Endodermal cell (in vitro differentiated cells): ENCODE data around the gene GPR22. TPM values are rescaled to one million over a fixed set of nuclear protein-coding genes. Genes with fewer than 3 reads are reported as not detected.

ENCODE experiments used
- DNase-seq: peaks from one replicate; pipeline ENCODE4 v3.0.0-alpha.2; 2017
- H3K27ac ChIP-seq: 2 replicates; pipeline ENCODE4 v1.5.1; 2013; ENCODE audit warnings: mild to moderate bottlenecking, low read depth, low read length, moderate library complexity
- H3K27me3 ChIP-seq: 2 replicates; pipeline ENCODE4 v1.6.1; 2013; ENCODE audit warnings: mild to moderate bottlenecking, low read length, moderate library complexity; ENCODE audit not compliant: insufficient read depth, control insufficient read depth, poor library complexity, severe bottlenecking
- H3K36me3 ChIP-seq: 2 replicates; pipeline ENCODE4 v1.7.0; 2013; ENCODE audit warnings: mild to moderate bottlenecking, low read length, moderate library complexity; ENCODE audit not compliant: control insufficient read depth, insufficient read depth
- H3K4me1 ChIP-seq: one replicate; pipeline ENCODE4 v1.7.0; 2013; ENCODE audit warnings: low read length; ENCODE audit not compliant: control insufficient read depth, insufficient read depth
- H3K4me3 ChIP-seq: 2 replicates; pipeline ENCODE4 v1.5.1; 2013; ENCODE audit warnings: mild to moderate bottlenecking, low read length, moderate library complexity
- H3K9ac ChIP-seq: 2 replicates; pipeline ENCODE4 v1.6.1; 2013; ENCODE audit warnings: mild to moderate bottlenecking, low read length, moderate library complexity; ENCODE audit not compliant: poor library complexity, severe bottlenecking; ENCODE audit errors: extremely low read depth
- H3K9me3 ChIP-seq: 2 replicates; pipeline ENCODE4 v1.6.1; 2013; ENCODE audit warnings: mild to moderate bottlenecking, low read length, moderate library complexity; ENCODE audit not compliant: control insufficient read depth
- H3K27ac Mint-ChIP-seq: 2 replicates; pipeline ENCODE4 v1.8.0; 2020; ENCODE audit warnings: mixed read lengths
- H3K27me3 Mint-ChIP-seq: 2 replicates; pipeline ENCODE4 v1.8.0; 2021; ENCODE audit warnings: mild to moderate bottlenecking, mixed read lengths; ENCODE audit not compliant: insufficient read depth
- H3K36me3 Mint-ChIP-seq: 2 replicates; pipeline ENCODE4 v1.8.0; 2020; ENCODE audit warnings: low read depth, mixed read lengths
- H3K4me1 Mint-ChIP-seq: 2 replicates; pipeline ENCODE4 v1.8.0; 2020; ENCODE audit warnings: mixed read lengths
- H3K4me3 Mint-ChIP-seq: 2 replicates; pipeline ENCODE4 v1.8.0; 2020; ENCODE audit warnings: mild to moderate bottlenecking, moderate library complexity, mixed read lengths
- H3K9me3 Mint-ChIP-seq: 2 replicates; pipeline ENCODE4 v1.8.0; 2020; ENCODE audit warnings: mild to moderate bottlenecking, mixed read lengths
- CTCF ChIP-seq: fragments of 200-600 bp; sonication (generic); conservative IDR thresholded peaks from 2 replicates; pipeline ENCODE4 v1.5.0; 2021; ENCODE audit warnings: antibody characterized with exemption, mild to moderate bottlenecking
- WGBS, 2 experiments: methylation state at CpG; one replicate each; pipeline versions ENCODE4 v1.1.5 to v1.1.7; 2013; ENCODE audit warnings: missing lambda C conversion rate in 2 of 2, mixed read lengths in 1 of 2; ENCODE audit not compliant: insufficient coverage in 1 of 2, insufficient read length in 1 of 2; 5-methylcytosine and 5-hydroxymethylcytosine counted together
- total RNA-seq, 2 donors: library from RNA; stranded (reverse); fragmentation: NEBNext Ultra II Directional in 1 of 2; extraction: Animal tissue kit (Norgen Biotek cat#: 25700) in 1 of 2; gene quantifications; 2 replicates in 1 of 2; 3 replicates in 1 of 2; pipeline ENCODE4 v1.2.1, GENCODE V29; 2021

Gene GPR22
- total RNA-seq, 2 donors from 2014 or later = not detected

- Histone ChIP-seq H3K4me3 (no peak overlapping the region), H3K36me3 (no peaks in the 10 kb centered on the region), H3K9me3 (no peaks in the 10 kb centered on the region), H3K27me3 (no peaks in the 10 kb centered on the region), H3K27ac (no peak overlapping the region), H3K9ac (no peak overlapping the region), H3K4me1 (no peaks in the 10 kb centered on the region)
- no peak overlapping the region for H3K4me3 Mint-ChIP-seq
- no peak for DNase-seq
- no peak overlapping the region for H3K27ac Mint-ChIP-seq
- H3K36me3 Mint-ChIP-seq = no peaks in the 10 kb centered on the region
- H3K4me1 Mint-ChIP-seq = no peaks in the 10 kb centered on the region
- no peaks in the 10 kb centered on the region for H3K27me3 Mint-ChIP-seq
- no peaks in the 10 kb centered on the region for H3K9me3 Mint-ChIP-seq
- TF ChIP-seq CTCF = no peak
- WGBS, 2 experiments = 100% methylated on average over 1 of the region's 2 CpGs; no CpG with 5 or more reads in 1 of the 2 experiments
Measured at GRCh38 chr7:107479303-107479702, 9.4 kb downstream of the GPR22 start.

GRCh38 chr7:107480932-107481331 lies 11.1 kb downstream of the GPR22 start:
- Histone ChIP-seq H3K36me3 (no peaks in the 10 kb centered on the region), H3K4me1 (no peaks in the 10 kb centered on the region), H3K27me3 (no peaks in the 10 kb centered on the region), H3K27ac (no peak overlapping the region), H3K9me3 (no peaks in the 10 kb centered on the region), H3K9ac (no peak overlapping the region), H3K4me3 (no peak overlapping the region)
- no peak for TF ChIP-seq CTCF
- Mint-ChIP-seq H3K27ac (no peak overlapping the region), H3K4me3 (no peak overlapping the region), H3K9me3 (no peaks in the 10 kb centered on the region), H3K4me1 (no peaks in the 10 kb centered on the region), H3K27me3 (no peaks in the 10 kb centered on the region), H3K36me3 (no peaks in the 10 kb centered on the region)
- DNase-seq = no peak
- WGBS, 2 experiments = 89% methylated on average over 2 of the region's 3 CpGs; no CpG with 5 or more reads in 1 of the 2 experiments

GRCh38 chr7:107482571-107482970 lies 12.7 kb downstream of the GPR22 start:
- no peak for TF ChIP-seq CTCF
- Histone ChIP-seq H3K4me1 (no peaks in the 10 kb centered on the region), H3K4me3 (no peak overlapping the region), H3K36me3 (no peaks in the 10 kb centered on the region), H3K27me3 (no peaks in the 10 kb centered on the region), H3K27ac (no peak overlapping the region), H3K9ac (no peak overlapping the region), H3K9me3 (no peaks in the 10 kb centered on the region)
- WGBS, 2 experiments = 100% methylated on average over 1 of the region's 1 CpG; no CpG with 5 or more reads in 1 of the 2 experiments
- no peak for DNase-seq
- Mint-ChIP-seq H3K36me3 (no peaks in the 10 kb centered on the region), H3K27ac (no peak overlapping the region), H3K4me3 (no peak overlapping the region), H3K27me3 (no peaks in the 10 kb centered on the region), H3K4me1 (no peaks in the 10 kb centered on the region), H3K9me3 (no peaks in the 10 kb centered on the region)
